A673 (cell line): ENCODE data around the gene CD40LG. TPM values are rescaled to one million over a fixed set of nuclear protein-coding genes. Genes with fewer than 3 reads are reported as not detected.

Source experiments
- BruUV-seq: library from RNA; stranded (reverse); fragments of 400-500 nt; replicated peaks from 2 replicates; lab custom pipeline; 2021; lab: Mats Ljungman, UMichigan
- CTCF ChIA-PET: fragments of 300-600 bp; sonication (Branson Sonifier 250); formaldehyde crosslinking; loops from one replicate; lab custom pipeline; 2022; ENCODE audit warnings: antibody characterized with exemption; lab: Charles Lee
- POLR2A ChIA-PET: fragments of 300-600 bp; sonication (Branson Sonifier 250); formaldehyde crosslinking; loops from one replicate; lab custom pipeline; 2022; ENCODE audit warnings: antibody characterized with exemption; ENCODE audit not compliant: low non-redundant PET; lab: Charles Lee
- DNase-seq: peaks from one replicate; pipeline ENCODE4 v3.0.0-alpha.2; 2015; ENCODE audit warnings: low spot score
- H3K27ac ChIP-seq: fragments of 200-600 bp; sonication (generic); 2 replicates; pipeline ENCODE4 v1.5.1; 2016; ENCODE audit warnings: mixed run types, low read depth, mild to moderate bottlenecking, mixed read lengths, antibody characterized with exemption, low read length; ENCODE audit not compliant: poor library complexity, severe bottlenecking
- H3K27me3 ChIP-seq: fragments of 200-600 bp; sonication (generic); replicated peaks from 2 replicates; pipeline ENCODE4 v1.6.1; 2017; ENCODE audit warnings: mixed run types, low read depth, mild to moderate bottlenecking, mixed read lengths, antibody characterized with exemption, low read length; ENCODE audit not compliant: insufficient read depth, poor library complexity
- H3K36me3 ChIP-seq: fragments of 200-600 bp; sonication (generic); 2 replicates; pipeline ENCODE4 v1.6.1; 2016; ENCODE audit warnings: mixed run types, mild to moderate bottlenecking, mixed read lengths, antibody characterized with exemption, low read length; ENCODE audit not compliant: insufficient read depth, poor library complexity, severe bottlenecking
- H3K4me1 ChIP-seq: fragments of 200-600 bp; sonication (generic); 2 replicates; pipeline ENCODE4 v1.6.1; 2017; ENCODE audit warnings: mixed run types, mild to moderate bottlenecking, mixed read lengths, antibody characterized with exemption, low read length; ENCODE audit not compliant: insufficient read depth, poor library complexity, severe bottlenecking
- H3K4me3 ChIP-seq: fragments of 200-600 bp; sonication (generic); 2 replicates; pipeline ENCODE4 v1.5.1; 2016; ENCODE audit warnings: low read depth, mixed run types, mild to moderate bottlenecking, mixed read lengths, low read length; ENCODE audit not compliant: poor library complexity, severe bottlenecking
- H3K9me3 ChIP-seq: fragments of 200-600 bp; sonication (generic); 2 replicates; pipeline ENCODE4 v1.6.1; 2016; ENCODE audit warnings: mixed run types, low read depth, mild to moderate bottlenecking, mixed read lengths, antibody characterized with exemption, low read length; ENCODE audit not compliant: poor library complexity, severe bottlenecking
- EZH2 ChIP-seq: fragments of 200-600 bp; sonication (generic); IDR thresholded peaks from 2 replicates; pipeline ENCODE4 v1.6.1; 2017; ENCODE audit warnings: borderline replicate concordance, low read depth, mild to moderate bottlenecking, mixed read lengths, antibody characterized with exemption, low read length; ENCODE audit not compliant: poor library complexity, severe bottlenecking
- intact Hi-C: fragments of 100-400 bp; cut with micrococcal nuclease; formaldehyde crosslinking; loops from one replicate; pipeline ENCODE4 v1.10.0; 2022; ENCODE audit not compliant: unreplicated experiment
- total RNA-seq: library from RNA; stranded (reverse); gene quantifications from 2 replicates; pipeline ENCODE4 v1.2.3, GENCODE V29; 2021
- TF ChIP-seq, protein P1 (sequence below): fragments of 300-800, 200-600 bp; sonication (generic); conservative IDR thresholded peaks from 2 replicates; pipeline ENCODE4 v1.5.1; 2017; ENCODE audit warnings: low read depth, mild to moderate bottlenecking, antibody characterized with exemption, low read length, moderate library complexity, mixed read lengths

Gene CD40LG
- total RNA-seq, 1 experiment from 2014 or later: not detected

DNA sequence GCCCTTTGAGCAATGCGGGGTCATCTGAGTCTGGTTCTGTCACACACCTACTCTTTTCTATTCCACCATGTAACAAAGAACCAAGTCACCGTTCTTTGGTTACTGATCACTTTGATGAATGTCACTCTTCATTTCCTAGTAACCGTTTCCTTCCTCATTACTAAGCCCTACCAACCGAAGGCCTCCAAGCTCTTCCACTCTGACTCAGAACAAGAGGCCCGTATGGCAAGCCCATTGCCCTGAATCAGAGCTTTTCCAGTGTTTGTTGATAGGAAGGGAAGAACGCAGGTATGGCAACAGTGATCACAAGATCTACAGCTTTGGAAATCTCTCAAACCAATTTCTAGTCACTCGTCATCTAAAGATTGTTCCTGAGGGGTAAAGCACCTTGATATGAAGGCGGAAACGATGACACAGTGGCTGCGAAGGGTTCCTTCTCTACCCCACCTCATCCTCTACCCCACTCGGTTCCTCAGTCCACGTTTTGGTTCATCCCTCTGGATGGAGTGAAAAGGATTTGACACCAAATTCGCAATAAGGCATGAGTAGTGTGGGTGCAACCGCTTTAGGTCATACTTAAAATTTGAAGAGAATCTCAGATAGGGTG, 28.0 kb upstream of the CD40LG start:
- CTCF ChIA-PET: no interaction called here
- intact Hi-C loops: no loop called here
- Histone ChIP-seq H3K27ac (no peak overlapping the region), H3K4me1 (no peaks in the 10 kb centered on the region), H3K36me3 (no peaks in the 10 kb centered on the region), H3K27me3 (no peaks in the 10 kb centered on the region), H3K9me3 (no peaks in the 10 kb centered on the region), H3K4me3 (no peak overlapping the region)
- no peak for TF ChIP-seq EZH2
- TF ChIP-seq, protein P1, sequence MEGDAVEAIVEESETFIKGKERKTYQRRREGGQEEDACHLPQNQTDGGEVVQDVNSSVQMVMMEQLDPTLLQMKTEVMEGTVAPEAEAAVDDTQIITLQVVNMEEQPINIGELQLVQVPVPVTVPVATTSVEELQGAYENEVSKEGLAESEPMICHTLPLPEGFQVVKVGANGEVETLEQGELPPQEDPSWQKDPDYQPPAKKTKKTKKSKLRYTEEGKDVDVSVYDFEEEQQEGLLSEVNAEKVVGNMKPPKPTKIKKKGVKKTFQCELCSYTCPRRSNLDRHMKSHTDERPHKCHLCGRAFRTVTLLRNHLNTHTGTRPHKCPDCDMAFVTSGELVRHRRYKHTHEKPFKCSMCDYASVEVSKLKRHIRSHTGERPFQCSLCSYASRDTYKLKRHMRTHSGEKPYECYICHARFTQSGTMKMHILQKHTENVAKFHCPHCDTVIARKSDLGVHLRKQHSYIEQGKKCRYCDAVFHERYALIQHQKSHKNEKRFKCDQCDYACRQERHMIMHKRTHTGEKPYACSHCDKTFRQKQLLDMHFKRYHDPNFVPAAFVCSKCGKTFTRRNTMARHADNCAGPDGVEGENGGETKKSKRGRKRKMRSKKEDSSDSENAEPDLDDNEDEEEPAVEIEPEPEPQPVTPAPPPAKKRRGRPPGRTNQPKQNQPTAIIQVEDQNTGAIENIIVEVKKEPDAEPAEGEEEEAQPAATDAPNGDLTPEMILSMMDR: no peak
- no TSS peak for BruUV-seq
- POLR2A ChIA-PET: no interaction called here
- DNase-seq: no peak

DNA sequence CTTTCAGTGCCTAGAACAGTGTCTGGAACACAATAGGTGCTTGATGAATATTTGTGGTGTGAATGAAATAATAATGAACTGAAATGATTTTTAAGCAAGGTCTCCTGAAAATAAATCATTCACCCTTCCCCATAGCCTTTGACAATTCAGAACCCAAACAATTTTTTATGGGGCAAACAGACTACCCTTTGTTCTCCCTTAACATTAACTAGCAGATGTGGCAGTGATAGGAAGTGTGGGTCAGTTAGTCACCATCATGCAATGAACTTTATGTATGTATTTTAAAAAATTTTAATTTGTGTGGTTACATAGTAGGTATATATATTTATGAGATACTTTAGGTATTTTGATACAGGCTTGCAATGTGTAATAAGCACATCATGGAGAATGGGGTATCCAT, 27.2 kb upstream of the CD40LG start:
- TF ChIP-seq EZH2: no peak
- TF ChIP-seq, protein P1: no peak
- H3K4me3 ChIP-seq: no peak overlapping the region
- H3K4me1 ChIP-seq: no peaks in the 10 kb centered on the region
- H3K9me3 ChIP-seq: no peaks in the 10 kb centered on the region
- ChIA-PET CTCF (no interaction called here), POLR2A (no interaction called here)
- intact Hi-C loops: no loop called here
- no TSS peak for BruUV-seq
- H3K27me3 ChIP-seq: no peaks in the 10 kb centered on the region
- DNase-seq: no peak
- no peaks in the 10 kb centered on the region for H3K36me3 ChIP-seq
- no peak overlapping the region for H3K27ac ChIP-seq

DNA sequence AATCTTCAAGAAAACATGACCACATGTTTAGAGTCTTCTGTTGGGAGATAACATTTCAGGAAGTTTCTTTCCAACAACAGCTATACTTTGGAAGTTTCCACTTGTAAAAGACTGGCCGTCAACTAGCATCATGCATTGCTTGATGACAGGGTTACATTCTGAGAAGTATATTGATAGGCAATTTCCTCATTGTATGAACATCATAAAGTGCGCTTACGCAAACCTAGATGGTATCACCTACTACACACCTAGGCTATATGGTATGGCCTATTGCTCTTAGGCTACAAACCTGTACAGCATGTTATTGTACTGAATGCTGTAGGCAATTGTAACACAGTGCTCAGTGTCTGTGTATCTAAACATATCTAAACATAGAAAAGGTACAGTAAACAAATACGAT, 25.4 kb upstream of the CD40LG start:
- no peaks in the 10 kb centered on the region for H3K4me1 ChIP-seq
- no TSS peak for BruUV-seq
- no peaks in the 10 kb centered on the region for H3K36me3 ChIP-seq
- intact Hi-C loops: no loop called here
- H3K4me3 ChIP-seq: no peak overlapping the region
- POLR2A ChIA-PET: no interaction called here
- no peaks in the 10 kb centered on the region for H3K9me3 ChIP-seq
- no peak for TF ChIP-seq EZH2
- TF ChIP-seq, protein P1: no peak
- CTCF ChIA-PET: no interaction called here
- no peak overlapping the region for H3K27ac ChIP-seq
- no peaks in the 10 kb centered on the region for H3K27me3 ChIP-seq
- no peak for DNase-seq
